VCaP (cell line): ENCODE results near the gene DIAPH2.

Source experiments
- H3K27ac ChIP-seq: fragments of 450-650 bp; 2 replicates; pipeline ENCODE4 v1.5.1; 2017
- CTCF ChIP-seq: fragments of 450-650 bp; conservative IDR thresholded peaks from 2 replicates; pipeline ENCODE4 v1.5.1; 2017; ENCODE audit warnings: mild to moderate bottlenecking, moderate library complexity

The DIAPH2 gene

GRCh38 chrX:97452283-97452682 lies 767.6 kb downstream of the DIAPH2 start:
- TF ChIP-seq CTCF: no peak
- H3K27ac ChIP-seq: no peak overlapping the region

GRCh38 chrX:97461763-97462162 lies 777.1 kb downstream of the DIAPH2 start:
- no peak for TF ChIP-seq CTCF
- H3K27ac ChIP-seq: no peak overlapping the region

- H3K27ac ChIP-seq: no peak overlapping the region
- no peak for TF ChIP-seq CTCF
Measured at GRCh38 chrX:97471071-97471470, 786.4 kb downstream of the DIAPH2 start.

- no peak overlapping the region for H3K27ac ChIP-seq
- no peak for TF ChIP-seq CTCF
Measured at GRCh38 chrX:97474933-97475332, 790.3 kb downstream of the DIAPH2 start.

GRCh38 chrX:97479106-97479890 lies 794.7 kb downstream of the DIAPH2 start:
- no peak for TF ChIP-seq CTCF
- H3K27ac ChIP-seq: no peak overlapping the region

GRCh38 chrX:97481228-97481627 lies 796.6 kb downstream of the DIAPH2 start:
- no peak overlapping the region for H3K27ac ChIP-seq
- TF ChIP-seq CTCF: no peak

- no peak overlapping the region for H3K27ac ChIP-seq
- TF ChIP-seq CTCF: no peak
Measured at GRCh38 chrX:97482666-97483300, 798.1 kb downstream of the DIAPH2 start.
